GM19324 (cell line): ENCODE results near the gene SF3A2.

ENCODE experiments used
- ATAC-seq: cut with Tn5 transposase; IDR thresholded peaks from one replicate; pipeline ENCODE4 v1.9.1; 2021; ENCODE audit warnings: mild to moderate bottlenecking, moderate library complexity; ENCODE audit not compliant: unreplicated experiment, low FRiP score

SF3A2 gene

DNA sequence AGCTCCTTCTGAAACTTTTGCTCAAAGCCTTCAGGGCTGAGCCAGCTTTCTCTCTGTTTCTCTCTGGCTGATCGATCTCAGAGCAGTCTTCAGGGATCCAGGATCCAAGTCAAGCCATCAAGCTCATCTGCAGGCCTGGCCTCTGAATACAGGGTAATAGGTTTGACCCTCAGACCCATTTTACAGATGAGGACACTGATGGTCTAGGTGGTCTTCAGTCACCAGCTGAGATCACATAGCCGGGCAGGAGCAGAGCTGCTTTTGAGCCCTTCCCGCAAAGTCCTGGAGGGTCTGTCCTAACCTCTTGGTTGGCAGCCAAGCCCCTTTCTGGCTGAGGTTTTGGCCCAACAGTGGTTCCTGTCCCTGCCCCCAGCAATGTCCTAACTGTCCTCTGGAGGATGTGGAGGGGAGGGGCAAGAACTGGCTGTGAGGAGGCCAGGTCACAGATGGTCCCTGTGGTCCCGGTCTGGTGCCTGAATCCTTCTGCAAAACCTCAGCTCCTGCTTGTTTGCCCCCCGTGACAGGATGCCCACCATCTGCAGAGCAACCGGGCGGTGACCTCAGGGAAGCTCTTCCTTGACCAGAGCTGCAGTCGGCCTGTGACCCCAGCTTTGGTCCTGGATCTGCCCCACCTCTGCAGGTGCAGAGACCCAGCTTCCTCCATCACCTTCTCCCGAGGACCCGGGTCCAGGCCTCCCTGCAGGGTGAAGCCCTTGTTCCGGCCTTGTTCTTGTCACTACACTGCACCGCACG, 51.1 kb downstream of the SF3A2 start:
- ATAC-seq = no peak

DNA sequence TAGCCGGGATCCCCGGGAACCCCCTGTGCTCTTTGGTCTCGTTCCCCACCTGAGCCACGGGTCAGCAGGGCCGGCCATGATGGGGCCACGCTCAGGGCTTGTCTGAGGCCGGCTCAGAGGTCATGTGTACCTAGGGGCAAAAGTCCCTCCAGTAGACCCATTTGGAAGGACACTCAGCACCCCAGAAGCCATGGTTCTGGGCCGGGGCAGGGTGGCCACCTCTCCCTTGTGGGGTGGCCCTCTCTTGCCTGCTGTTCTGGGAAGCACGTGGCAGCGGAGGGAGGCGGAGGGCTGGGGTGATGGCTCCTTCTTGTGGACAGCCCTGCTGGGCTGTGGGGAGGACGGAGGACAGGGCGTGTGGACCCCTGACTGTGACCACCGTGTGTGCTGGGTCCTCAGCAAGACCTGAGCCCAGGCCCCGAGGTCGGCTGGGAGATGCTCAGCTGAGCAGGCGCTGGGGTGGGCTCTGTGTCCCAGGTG, 51.8 kb downstream of the SF3A2 start:
- no peak for ATAC-seq

DNA sequence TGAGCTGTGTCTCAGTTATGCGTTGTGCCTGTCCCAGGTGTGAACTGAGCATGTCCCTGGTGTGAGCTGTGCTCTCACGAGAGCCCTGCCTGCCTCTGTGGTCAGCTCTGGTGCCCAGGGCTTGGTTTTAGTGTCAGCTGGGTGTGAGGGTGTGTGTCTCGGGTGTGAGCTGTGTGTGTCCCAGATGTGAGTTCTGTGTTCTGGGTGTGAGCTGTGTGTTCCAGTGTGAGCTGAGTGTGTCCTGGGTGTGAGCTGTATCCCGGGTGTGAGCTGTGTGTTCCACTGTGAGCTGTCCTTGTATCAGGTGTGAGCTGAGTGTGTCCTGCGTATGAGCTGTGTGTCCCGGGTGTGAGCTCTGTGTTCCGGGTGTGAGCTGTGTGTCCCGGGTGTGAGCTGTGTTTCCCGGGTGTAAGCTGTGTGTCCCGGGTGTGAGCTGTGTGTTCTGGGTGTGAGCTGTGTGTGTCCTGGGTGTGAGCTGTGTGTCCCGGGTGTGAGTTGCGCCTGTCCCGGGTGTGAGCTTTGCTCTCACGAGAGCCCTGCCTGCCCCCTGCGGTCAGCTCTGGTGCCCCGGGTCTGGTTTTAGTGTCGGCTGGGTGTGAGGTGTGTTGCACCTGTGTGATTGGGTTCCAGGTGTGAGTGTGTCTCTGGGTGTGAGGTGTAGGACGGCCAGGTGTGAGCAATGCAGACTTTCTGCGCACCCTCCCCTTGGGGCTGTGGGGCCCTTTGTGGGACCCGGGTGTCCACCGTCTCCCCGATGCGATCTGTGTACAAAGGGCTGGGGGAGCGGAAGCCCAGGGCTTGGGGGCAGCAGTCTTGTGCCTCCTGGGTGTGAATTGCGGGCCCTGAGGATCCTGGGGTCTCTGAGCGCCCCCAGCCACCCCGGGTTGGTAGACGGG, 52.4 kb downstream of the SF3A2 start:
- no peak for ATAC-seq

DNA sequence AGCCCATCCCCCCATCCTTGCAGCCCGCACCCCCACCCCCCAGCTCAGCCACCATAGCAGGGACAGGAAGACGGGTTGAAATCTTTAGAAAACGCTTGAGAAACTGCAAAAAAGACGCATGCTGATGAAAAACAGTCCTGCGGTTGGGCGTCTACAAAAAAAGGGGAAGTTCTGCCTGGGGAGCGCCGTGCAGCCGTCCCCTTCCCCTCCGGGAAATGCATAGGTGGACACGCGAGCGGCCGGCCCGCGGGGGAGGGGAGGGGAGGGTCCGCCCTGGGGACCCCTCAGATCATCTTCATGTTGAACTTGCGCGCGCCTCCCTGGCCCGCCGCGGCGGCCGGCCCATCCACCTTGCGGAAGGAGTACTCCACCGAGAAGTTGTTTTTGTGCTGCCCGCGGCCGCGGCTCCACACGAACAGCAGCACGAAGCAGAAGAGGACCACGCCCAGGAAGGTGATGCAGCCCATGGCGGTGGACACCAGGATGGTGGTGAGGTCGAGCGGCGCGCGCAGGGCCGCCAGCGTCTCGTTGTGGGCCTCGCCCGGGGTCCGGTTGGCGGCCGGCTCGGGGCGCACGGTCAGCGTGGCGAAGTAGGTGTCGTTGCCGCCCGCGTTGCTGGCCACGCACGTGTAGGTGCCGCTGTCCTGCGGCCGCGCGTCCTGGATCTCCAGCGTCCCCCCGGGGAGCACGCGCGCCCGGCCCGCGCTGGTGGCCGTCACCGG, 53.3 kb downstream of the SF3A2 start:
- ATAC-seq = no peak

DNA sequence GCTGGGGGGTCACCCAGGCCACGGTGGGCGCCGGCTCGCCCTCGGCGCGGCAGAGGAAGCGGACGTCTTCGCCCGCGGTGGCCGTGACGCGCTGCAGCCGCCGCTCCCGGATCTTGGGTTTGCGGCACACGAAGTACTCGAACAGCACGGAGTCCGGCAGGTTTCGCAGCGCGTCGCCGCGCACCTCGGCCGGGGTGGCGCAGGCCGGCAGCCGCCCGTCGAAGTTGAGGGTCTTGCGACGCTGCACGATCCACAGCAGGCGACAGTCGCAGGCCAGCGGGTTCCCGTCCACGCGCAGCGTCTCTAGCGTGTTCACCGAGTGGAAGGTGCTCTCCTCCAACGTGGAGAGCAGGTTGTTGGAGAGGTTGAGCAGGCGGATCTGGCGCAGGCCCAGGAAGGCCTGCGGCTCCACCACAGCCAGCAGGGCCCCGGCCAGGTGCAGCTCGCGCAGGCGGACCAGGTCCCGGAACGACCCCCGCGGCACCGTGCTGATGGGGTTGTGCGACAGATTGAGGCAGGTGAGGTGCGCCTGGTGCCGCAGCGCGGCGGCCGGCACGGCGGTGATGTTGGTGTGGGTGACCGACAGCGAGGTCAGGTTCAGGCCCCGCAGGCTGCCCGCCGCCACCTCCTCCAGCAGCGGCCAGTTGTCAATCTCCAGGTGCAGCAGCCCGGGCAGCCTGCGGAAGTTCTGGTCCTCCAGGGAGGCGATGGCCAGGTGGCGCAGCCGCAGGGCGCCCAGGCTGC, 54.0 kb downstream of the SF3A2 start:
- ATAC-seq = no peak

DNA sequence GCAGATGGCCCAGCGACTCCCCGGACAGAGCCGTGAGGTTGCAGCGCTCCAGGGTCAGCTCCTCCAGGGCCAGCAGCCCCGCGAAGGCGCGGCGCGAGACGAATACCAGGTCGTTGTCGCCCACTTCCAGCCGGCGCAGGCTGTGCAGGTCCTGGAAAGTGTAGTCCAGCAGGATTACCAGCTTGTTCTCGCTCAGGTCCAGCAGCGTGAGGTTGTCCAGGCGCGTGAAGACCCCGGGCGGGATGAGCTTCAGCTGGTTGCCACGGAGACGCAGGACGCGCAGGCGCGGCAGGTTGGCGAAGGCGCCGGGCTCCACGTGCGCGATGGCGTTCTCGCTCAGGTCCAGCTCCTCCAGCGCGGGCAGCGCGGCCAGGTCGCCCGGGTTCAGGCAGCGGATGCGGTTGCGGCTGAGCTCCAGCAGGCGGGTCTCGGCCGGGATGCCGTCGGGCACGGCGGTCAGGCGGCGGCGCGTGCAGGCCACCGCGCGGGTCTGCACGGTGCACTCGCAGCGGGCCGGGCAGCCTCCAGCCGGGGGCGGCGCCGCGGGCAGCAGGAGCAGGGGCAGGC, 54.6 kb downstream of the SF3A2 start:
- no peak for ATAC-seq

DNA sequence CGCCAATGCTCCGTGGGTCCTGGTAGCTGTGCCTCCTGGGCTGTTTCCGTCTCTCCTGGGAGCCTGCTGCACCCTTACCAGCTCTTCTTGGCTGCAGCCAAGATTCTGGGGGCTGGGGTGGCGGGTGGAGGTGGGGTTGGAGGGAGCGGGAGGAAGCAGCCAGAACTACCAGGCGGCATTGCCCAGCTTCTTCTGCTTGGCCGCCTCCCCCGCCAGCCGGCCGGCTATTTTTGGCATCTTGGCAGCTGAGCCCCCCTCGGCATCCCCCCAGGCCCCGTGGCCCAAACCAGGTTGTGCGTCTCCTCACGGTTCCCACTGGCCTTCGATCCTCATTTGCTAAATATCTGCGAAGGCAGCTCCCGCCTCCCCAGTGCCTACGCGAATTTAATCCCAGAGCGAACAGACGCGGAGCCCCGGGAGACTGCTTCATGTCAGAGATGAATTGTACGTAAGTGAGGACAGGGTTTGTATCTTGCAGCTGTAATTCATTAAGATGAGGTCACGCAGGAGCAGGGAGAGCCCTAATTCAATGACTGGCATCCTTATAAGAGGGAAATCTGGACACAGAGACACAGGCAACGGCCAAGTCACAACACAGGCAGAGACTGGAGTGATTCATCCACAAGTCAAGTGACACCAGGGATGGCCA, 58.2 kb downstream of the SF3A2 start:
- no peak for ATAC-seq

DNA sequence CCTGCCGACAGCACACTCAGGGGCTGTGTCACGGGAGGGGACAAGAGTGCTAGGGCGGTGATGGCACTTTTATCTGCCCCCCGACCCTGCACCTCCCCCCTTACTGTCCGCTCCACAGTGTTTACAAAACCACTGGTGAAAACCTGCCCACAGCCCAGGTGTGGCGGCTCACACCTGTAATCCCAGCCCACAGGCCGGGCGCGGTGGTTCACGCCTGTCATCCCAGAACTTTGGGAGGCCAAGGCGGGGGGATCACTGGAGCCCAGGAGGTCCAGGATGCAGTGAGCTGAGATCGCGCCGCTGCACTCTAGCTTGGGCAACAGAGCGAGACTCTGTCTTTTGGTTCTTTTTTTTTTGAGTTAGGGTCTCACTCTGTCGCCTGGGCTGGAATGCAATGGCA, 59.5 kb downstream of the SF3A2 start:
- no peak for ATAC-seq
